IPS-NIHi11 (cell line): ENCODE data around the gene IMPDH2.
"Not testable (repeated sequence)": the region's sequence is repeated elsewhere in the genome, so short reads cannot be mapped to it uniquely, and the experiment has no call there.

Source experiments
- DNase-seq: peaks from one replicate; pipeline ENCODE4 v3.0.0; 2012; ENCODE audit warnings: mixed read lengths, low spot score

Gene IMPDH2

DNA sequence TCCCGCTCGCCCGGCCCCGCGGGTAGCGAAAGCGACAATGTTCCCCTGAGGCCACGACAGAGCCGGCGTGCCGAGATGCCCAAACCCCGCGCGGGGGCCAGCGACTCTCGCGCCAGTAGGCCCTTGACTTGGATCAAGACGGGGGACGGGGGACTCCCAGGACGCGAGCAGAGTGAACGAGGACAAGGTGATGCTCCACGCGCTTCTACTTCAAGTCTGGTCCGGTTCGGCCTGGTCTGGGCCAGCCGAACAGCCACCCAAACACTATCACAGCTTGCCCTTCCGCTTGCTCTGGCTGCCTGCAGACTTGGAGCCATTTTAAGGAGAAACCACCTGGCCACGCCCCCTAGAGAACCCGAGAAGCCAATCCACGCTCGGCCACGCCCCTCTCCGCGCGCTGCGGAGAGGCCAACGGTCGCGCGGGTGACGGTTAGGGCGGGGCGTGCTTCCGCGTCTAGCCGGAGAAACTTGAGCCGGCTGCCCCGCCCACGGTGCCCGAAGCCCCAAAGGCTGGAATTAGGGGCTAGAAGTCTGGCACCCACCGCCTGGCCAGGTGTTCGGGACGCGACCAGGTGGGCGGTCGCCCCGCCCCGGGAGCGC is 7.9 kb downstream of the IMPDH2 start:
- peak; percentile 91 for DNase-seq

DNA sequence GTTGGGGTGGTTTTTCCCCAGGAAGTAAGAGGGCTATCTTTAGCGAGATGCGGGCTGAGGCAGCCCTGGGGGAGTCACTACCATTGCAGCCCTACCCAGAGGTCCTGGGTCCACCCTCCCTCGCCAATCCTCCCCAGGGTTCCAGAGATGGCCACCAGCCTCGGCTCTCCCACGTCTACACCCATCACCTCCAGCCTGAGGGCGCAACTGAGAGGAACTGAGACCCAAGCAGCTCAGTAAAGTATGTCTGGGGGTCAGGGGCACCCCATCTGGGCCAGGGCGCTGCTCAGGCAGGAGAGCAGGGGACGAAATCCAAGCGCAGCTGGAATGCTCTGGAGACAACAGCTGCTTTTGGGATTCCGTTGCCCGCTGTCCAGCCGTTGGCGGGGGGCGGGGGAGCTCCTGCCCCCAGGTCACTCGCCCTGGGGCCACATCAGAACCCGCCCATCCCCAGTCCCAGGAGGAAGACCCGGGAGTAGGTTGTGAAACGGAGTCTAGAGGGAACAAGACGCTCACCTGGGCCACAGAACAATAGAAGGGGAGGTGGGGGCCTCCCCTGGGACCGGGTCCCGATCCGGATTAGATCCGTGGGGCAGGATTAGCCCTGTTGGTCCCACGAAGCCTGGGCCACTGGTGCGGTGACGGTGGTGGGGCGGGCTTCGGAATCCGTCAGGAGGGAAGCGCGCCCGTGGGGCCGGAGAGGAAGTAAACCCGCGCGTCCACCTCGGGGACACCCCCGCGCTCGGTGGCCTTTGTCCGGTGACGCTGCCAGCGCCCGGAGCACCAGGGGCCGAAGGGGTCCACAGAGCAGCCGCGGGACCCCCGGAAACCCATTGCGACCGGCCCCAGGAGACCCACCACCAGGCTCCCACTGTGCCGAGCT is 8.6 kb downstream of the IMPDH2 start:
- DNase-seq, result peak; percentile 34

DNA sequence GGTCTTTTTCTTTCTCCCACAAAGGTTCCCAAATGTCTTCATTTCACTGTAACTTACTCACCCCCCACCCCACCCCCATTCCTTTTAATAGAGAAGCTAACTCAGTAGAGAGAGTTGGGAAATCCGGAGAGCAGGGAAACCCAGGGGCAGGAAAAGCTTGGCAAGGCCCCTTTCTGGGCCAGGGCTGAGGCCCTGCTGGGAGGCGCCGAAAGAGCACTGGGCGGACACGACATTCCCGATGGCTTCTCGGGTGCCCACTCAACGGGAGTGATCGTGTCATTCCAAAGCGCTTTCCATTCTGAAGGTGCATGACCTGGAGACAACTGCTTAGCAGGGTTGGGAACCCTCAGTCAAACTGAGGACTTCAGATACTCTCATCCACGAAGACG is 9.3 kb downstream of the IMPDH2 start:
- DNase-seq, result no peak

DNA sequence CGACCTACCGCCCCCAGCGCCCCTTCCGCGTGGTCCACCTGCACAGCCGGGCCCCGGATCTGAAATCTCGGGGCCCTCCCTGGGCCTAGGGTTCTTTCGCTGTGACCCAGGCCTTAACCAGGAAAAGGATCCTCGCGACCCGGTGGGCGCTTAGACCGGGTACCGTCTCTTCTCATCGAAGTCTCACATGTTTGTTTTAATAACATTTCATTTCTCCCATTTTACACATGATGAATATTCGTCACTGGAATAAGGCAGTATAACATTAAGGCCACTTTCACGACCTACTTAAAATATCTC is 10.5 kb downstream of the IMPDH2 start:
- no peak for DNase-seq

DNA sequence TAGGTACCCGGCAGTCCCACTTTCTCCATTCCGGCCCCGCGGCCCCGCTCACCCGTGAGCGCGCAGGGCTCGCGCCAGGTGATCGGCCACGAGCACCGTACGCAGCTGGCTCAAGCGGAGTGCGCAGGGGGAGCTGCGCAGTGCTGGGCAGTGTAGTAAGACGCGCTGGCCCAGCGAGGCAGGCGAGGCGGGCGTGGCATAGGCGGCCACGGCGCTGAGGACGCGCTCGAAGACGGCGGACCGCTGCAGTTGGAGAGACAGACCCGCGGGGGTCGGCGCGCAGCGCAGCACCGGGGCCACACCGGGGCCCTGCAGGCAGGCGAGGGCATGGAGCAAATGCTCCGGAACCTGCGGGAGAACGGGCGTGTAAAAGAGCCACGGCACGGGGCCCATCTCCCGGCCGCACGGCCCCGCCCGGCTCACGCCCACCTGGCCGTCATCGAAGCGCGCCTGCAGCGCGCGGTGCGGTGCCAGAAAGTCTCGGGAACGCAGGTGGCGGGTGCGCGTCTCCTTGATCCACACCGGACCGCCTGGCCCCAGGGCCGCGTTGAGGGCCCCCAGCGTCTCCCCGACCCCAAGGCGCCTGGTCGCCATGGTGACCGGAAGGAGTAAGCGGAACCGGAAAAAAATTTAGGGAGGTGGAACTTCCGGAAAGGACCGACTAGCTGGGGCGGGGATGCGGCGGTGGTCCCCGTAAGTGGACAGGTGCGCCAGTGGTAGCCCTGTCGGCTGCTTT is 11.1 kb downstream of the IMPDH2 start, which contains the start of gene DALRD3:
DALRD3 (minus strand) TSS at position 610 of the 736 bp plus-strand sequence; CDS start at position 594, 16 bp downstream.
- peak; percentile 76 for DNase-seq

DNA sequence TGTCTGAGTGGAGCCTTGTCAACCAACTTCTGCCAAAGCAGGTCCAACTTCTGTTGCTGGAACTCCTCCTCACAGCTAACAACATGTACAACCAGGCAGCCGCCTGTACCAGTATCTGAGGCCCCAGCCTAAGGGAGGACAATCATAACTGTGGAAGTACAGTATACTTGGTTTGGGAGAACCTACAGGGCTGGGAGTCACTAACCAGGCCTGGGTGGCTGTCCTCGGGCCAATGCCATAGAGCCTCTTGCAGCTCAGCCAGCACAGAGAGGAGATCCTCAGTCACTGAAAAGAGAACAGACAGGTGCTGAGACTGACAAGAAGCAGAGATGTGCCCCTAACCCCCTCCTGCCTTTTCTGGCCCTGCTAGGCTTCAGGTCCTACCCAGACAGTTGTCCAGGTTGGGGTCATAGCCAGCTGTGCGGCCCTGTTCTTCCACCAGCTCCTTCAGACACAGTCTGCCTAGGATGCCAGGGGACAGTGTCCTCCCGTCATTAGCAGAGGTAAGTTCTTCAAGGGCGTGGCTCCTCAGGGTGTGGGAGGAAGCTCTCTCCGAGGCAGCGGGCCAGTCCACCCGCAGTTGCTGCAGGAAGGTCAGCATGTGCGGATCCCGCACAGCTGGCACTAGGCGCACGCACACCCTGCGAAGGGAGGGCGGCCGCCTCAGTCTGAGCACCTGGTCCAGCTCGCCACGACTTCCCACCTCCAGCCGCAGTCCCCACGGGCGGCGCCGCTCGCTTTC is 11.8 kb downstream of the IMPDH2 start:
- no peak for DNase-seq

DNA sequence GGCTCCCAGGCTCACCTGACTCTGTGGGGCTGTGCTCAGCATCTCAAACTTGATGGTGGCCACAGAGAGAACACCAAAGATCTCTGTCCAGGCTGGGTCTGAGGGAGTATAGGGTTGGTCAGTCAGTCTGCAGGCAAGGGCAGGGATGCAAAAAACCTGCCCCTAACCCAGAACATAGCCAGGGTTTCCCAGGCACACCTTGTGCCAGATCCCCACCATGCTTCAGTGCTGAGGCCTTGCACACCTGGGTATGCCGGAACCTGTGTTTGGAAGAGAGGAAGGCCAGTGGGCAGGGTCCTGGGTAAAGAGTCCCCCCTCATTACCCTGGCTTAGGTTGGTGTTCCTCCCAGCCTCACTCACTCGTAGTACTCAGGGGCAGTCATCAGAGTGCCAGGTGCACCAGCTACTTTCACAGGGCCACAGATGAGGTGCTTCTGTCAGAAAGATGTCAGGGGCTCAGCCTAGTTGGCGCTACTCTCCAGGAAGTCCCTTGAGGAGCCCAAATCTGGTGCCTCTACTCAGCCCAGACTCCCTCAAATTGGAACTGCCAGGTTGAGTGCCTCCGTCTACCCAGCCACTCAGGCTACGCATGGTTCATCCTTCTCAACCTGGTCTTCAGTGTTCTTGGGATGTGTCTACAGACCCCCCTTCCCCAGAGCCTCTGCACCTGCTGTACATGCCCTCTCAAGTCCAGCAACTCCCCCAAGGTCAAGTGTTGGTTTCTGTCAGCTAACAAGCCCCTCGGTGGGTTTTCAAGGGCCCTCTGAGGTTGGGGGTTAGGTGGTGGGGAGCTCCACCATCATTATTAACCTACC is 12.6 kb downstream of the IMPDH2 start:
- DNase-seq, result no peak

DNA sequence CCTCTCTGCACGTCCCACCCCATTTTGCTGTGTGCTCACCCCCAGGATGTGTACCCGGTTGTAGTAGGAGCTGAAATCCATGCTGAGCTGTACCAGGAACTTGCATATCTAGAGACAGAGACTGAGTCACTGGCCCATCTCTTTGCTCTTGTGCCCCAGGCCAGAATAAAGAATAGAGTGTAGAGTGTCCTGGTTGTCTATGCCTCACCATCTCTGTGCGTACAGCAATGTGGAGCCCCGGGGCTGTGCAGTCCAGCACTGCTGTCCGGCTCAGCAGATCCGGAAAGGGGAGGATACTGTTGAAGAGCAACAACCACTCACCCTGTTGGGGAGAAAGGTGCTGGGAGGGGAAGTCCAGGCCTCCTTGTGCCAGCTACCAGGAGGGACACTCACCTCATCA is 13.4 kb downstream of the IMPDH2 start:
- no peak for DNase-seq

DNA sequence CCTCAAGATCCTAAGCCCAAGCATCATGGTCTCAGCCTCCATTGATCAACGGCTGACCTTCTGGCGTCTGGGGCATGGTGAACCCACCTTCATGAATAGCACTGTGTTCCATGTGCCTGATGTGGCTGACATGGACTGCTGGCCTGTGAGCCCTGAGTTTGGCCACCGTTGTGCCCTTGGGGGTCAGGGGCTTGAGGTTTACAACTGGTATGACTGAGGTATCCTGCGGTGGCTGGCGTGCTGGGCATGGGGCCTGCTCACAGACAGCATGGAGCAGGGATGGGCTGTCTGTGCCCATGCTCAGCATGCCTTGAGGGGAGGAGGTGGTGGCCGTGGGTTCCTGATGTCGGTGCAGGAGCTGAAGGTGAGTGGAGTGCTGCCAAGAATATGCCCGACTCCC is 14.1 kb downstream of the IMPDH2 start:
- DNase-seq, result no peak

DNA sequence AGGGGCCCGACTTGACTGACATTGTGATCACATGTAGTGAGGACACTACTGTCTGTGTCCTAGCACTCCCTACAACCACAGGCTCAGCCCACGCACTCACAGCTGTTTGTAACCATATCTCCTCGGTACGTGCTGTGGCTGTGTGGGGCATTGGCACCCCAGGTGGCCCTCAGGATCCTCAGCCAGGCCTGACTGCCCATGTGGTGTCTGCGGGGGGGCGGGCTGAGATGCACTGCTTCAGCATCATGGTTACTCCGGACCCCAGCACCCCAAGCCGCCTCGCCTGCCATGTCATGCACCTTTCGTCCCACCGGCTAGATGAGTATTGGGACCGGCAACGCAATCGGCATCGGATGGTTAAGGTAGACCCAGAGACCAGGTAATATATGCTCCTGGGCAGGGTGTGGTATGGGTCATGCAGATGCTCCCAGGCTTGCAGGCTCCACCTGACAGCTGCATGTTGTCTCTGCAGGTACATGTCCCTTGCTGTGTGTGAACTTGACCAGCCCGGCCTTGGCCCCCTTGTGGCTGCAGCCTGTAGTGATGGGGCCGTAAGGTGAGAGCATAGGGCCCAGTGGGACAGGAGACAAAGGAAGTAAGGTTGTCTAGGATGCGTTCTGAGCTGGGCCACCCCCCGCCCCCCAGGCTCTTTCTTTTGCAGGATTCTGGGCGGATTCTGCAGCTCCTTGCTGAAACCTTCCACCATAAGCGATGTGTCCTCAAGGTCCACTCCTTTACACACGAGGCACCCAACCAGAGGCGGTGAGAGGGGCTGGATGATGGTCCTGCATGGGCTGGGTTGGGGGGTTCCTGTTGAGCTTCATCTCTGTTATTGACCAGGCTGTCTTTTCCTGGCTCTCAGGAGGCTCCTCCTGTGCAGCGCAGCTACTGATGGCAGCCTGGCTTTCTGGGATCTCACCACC is 15.2 kb downstream of the IMPDH2 start:
- DNase-seq, result peak; percentile 65

DNA sequence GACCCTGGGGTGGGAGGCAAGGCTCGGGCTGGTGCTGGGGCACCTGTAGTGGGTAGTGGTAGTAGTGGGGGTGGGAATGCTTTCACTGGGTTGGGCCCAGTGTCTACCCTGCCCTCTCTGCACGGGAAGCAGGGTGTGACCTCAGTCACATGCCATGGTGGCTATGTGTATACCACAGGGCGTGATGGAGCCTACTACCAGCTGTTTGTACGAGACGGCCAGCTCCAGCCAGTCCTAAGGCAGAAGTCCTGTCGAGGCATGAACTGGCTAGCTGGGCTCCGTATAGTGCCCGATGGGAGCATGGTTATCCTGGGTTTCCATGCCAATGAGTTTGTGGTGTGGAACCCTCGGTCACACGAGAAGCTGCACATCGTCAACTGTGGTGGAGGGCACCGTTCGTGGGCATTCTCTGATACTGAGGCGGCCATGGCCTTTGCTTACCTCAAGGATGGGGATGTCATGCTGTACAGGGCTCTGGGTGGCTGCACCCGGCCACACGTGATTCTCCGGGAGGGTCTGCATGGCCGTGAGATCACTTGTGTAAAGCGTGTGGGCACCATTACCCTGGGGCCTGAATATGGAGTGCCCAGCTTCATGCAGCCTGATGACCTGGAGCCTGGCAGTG is 16.0 kb downstream of the IMPDH2 start:
- no peak for DNase-seq

DNA sequence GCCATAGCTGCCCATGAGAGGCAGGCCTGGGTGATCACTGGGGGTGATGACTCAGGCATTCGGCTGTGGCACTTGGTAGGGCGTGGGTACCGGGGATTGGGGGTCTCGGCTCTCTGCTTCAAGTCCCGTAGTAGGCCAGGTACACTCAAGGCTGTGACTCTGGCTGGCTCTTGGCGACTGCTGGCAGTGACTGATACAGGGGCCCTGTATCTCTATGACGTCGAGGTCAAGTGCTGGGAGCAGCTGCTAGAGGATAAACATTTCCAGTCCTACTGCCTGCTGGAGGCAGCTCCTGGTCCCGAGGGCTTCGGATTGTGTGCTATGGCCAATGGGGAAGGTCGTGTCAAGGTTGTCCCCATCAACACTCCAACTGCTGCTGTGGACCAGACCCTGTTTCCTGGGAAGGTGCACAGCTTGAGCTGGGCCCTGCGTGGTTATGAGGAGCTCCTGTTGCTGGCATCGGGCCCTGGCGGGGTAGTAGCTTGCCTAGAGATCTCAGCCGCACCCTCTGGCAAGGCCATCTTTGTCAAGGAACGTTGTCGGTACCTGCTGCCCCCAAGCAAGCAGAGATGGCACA is 16.7 kb downstream of the IMPDH2 start:
- DNase-seq, result no peak

DNA sequence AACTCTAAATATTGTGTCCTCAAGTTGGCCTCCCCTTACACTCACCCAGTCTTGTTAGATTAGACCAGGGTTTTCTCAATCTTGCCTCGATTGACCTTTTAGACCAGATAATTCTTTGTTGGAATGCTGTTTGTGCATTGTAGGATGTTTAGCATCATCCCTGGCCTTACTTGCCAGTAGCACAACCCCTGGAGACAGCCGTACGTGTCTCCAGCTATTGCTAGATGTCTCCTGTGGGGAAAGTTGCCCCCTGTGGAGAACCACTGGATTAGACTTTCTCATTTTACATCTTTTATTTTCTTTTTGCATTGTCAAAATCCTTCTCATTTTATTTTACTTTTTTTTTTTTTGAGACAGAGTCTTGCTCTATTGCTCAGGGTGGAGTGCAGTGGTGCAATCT is 19.8 kb downstream of the IMPDH2 start:
- DNase-seq, result no peak

DNA sequence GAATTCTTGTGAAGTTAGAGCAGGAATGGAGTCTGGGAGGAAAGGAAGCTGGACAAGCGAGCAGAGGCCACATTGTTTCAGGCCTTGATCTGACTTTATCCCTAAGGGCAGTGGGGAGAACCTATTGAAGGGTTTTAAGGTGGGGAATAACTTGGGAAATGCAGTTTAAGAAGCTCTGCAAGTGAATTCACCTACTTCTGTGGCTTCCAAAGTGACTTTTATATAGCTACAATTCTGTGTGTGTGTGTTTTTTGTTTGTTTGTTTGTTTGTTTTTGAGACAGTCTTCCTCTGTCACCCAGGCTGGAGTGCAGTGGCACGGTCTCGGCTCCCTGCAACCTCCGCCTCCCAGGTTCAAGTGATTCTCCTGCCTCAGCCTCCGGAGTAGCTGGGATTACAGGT is 20.6 kb downstream of the IMPDH2 start:
- not testable (repeated sequence) for DNase-seq

DNA sequence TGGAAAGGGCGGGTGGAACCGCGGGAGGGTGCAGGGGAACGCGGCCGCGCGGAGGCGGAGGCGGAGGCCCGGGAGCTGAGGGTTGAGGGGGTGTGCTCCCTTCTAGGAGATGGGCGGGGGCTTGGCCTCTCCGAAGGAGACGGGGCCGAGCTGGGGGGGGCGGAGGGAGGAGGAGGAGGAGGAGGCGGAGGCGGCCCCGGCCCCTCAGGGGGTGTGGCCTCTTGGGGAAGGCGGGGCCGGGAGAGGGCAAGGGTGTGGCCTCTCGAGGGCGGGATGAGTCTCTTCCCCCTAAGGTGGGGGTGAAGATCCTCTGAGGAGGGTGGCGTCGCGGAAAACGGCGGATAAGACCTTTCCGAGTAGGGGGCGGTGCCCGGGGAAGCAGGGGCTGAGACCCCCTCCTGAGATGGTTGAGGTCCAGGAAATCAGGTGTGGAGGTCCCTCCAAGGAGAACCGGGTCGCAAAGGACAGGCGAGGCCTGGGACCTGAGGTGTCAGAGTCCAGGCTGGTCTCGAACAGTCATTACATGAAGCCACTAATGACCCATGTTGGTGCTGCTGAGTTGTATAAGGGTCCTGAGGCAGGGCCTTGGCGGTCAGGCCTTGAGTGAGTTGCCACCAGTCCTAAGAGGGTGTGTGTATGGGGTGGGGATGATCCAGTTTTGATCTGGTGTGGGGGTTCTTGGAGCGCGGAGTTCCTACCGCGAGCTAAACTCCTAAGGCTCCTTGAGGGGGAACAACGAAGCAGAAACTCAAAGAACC is 21.2 kb downstream of the IMPDH2 start:
- peak; percentile 90 for DNase-seq

DNA sequence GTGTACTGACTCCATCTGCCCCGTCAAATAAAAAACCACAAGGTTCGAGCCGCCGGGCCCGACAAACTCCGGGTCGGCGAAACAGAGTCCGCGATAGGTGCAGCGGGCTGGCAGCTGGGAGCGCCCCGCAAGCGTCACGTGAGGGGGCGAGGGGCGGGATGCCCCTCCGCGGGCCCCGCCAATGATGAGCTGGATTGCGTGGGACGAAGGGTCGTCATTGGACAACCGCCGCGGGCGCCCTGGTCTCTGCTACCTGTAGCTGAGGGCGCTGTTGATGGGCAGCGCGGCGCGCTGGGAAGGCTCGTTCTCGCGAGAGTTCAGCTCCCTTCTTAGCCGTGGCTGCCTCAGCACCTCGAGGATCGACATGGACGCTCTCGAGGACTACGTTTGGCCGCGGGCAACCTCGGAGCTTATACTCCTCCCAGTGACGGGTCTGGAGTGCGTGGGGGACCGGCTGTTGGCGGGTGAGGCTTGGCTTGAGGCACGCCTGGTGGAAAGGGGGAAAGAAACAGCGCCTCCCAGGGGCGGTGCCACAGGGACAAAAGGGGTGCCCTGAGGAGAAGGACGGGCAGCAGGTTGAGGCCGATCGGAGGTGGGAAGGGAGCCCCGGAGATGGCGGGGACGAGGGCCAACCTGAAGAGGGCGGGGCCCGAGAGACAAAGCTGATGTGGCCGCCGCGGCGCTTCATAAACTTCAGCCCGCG is 22.0 kb downstream of the IMPDH2 start, which contains the start of gene WDR6:
WDR6 (plus strand) TSS at position 324 of the 703 bp plus-strand sequence; CDS start at position 365, 41 bp downstream.
- DNase-seq, result peak; percentile 100

DNA sequence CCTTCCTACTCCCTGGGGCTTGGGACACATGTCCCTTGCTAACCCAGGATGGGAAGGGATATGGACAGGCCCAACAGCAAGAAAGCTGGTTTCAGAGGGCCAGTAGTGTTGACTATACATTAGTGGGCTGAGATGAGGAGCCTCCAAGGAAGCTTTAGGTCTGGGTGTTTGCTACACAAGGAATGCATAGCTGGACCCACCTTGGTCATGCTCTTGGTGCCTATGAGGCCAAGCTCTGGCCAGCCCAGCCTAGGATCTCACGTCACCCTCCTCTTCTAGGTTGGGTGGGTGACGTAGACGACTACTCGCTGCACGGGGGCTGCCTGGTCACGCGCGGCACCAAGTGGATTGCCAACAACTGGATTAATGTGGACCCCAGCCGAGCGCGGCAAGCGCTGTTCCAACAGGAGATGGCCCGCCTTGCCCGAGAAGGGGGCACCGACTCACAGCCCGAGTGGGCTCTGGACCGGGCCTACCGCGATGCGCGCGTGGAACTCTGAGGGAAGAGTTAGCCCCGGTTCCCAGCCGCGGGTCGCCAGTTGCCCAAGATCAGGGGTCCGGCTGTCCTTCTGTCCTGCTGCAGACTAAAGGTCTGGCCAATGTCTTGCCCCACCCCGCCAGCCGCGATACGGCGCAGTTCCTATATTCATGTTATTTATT is 22.7 kb downstream of the IMPDH2 start:
- DNase-seq, result no peak
